NCI-H1048 (cell line): Measurements from ENCODE around the gene PTGES2.

Experiments
- DNase-seq: peaks from one replicate; lab custom pipeline; 2025; lab: John Stamatoyannopoulos, UW

PTGES2 gene

DNA sequence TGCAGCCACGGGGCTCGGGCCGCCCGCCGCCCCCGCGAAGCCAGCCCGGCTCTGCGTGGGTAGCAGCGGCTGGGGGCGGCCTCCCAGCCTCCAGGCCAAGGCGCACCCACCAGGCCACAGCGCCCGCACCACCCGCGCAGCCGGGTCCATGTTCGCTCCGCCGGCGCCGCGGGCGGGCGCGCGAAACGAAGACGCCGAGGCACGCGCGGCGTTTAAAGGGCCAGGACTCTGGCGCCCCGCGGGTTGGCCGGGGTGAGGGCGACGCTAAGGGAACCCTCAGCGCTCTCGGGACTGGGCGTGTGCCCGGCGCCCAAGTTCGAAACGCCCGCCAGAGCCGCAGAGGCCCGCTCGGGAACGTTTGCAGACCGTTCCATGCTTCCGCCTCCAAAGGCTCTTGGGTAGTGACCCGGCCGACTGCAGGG, at the start of gene PTGES2:
TSS of gene PTGES2 (minus strand) at position 162 of the 422 bp plus-strand sequence. CDS start at position 150, 12 bp downstream.
- DNase-seq: peak; percentile 67

DNA sequence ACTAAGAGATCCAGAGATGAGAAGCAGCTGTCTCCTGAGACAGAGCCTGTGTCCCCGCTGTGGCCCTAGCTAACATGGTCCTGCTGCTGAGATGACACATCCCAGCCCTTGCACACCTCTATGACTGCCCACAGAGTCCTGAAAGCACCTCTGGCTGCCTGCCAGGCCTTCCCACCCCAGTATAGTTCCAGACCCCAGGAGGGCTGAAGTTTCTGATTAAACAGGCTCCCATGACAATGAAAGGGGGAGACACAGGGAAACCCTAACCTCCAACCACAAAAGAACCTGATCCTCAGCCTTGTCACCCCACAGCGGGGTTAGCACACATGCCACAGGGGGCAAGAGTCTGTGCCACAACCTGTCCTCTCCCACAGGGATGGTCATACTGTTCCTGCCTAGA, 48.2 kb upstream of the PTGES2 start:
- no peak for DNase-seq

DNA sequence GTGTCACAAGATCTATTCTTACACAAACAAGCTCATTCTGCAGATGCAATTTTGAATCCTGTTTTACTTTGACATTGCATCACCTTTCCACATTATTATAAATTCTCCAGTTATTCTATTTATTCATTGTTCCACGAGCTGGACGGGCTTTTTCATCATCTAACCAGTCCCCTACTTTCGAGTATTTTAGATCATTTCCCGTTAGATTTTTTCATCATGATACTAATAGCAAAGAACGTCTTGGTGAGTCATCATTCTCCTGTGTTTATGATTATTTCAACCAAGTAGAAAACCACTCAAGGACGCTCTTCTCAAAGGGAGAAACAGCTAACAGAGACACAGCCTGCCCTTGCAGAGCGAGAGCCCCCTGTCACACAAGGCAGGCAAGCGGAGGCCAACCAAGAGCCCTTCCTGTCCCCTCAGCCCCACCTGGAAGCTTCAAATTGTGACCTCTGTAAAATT, 47.6 kb upstream of the PTGES2 start:
- DNase-seq: no peak

DNA sequence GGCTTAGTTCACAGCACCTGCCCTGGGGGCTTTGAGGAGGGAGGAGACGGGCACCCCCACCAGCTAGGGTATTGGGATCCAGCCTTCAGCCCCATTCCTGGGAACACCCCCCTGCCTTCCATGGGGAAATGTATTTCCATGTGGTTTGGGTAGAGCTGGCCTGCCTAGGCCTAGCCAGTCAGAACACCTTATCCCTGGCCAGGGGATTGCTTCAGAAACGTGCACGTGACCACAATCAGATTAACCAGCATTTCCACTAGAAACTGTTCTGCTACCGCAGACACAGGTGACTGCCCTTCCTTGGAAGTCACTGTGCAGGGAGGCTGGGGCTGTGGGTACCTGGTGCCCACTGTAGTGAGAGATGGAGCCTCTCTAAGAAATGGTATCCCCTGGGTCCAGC, 46.5 kb upstream of the PTGES2 start:
- DNase-seq: no peak

- DNase-seq: no peak
Measured at GRCh38 chr9:128169925-128170324, 42.4 kb upstream of the PTGES2 start.

DNA sequence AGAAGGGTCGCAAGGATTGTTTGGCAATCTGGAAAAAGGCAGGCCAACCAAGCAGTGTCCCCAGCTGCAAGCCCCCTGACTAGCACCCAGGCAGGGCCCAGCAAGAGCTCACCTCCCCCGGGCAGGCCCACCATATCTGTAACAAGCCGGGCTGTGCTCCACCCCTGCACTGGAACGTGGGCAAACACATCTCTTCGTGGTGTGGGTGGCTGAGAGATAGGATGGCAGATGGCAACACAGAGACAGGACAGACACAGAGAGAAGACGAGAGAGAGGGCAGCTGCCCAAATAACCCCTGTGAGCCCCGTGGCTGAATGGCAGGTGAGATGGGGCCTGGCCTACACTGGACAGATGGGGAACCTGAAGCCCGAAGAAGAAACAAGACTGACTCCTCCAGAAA, 42.0 kb upstream of the PTGES2 start:
- no peak for DNase-seq

GRCh38 chr9:128168731-128169308, 41.3 kb upstream of the PTGES2 start:
- DNase-seq: no peak

DNA sequence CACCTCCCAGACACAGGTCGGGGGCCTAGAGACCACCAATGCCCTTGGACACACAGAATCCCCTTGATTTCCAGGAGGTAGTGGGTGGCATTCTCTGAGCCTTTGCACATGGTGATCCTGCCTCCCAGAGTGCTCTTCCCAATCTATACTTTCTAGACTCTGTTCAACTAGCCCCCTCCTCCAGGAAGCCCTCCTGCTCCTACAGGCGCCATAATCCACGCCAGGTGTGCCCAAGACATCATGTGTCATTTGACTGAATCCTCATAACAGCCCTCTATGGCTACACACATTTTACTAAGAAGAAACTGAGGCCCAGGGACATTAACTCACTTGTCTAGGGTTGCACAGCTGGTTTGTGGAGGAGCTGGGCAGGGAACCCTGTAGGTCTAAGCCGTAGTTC, 39.7 kb upstream of the PTGES2 start:
- DNase-seq: no peak

- no peak for DNase-seq
Measured at GRCh38 chr9:128166169-128166568, 38.6 kb upstream of the PTGES2 start.

DNA sequence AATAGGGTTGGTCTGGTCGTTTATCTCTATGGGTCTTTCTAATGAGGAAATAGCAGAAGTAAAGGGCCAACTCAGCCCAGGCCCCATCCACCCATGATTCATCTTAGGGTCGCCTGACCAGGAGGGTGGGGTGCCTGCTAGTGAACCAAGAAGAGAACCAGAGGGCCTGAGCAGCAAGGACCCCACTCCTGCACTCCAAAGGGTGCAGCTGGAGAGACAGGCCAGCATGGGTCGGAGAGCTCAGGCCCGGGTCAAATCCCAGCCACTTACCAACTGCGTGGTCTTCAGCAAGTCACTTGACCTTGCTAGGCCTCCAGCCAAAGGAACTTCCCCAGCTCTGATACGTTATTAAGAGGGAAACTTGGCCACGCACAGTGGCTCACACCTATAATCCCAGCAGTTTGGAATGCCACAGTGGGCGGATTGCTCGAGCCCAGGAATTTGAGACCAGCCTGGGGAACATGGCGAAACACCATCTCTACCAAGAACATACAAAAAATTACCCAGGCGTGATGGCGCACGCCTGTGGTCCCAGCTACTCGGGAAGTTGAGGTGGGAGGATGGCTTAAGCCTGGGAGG, 36.9 kb upstream of the PTGES2 start:
- DNase-seq: no peak

- no peak for DNase-seq
Measured at GRCh38 chr9:128163523-128164306, 36.2 kb upstream of the PTGES2 start.

GRCh38 chr9:128163027-128163515, 35.5 kb upstream of the PTGES2 start:
- no peak for DNase-seq

DNA sequence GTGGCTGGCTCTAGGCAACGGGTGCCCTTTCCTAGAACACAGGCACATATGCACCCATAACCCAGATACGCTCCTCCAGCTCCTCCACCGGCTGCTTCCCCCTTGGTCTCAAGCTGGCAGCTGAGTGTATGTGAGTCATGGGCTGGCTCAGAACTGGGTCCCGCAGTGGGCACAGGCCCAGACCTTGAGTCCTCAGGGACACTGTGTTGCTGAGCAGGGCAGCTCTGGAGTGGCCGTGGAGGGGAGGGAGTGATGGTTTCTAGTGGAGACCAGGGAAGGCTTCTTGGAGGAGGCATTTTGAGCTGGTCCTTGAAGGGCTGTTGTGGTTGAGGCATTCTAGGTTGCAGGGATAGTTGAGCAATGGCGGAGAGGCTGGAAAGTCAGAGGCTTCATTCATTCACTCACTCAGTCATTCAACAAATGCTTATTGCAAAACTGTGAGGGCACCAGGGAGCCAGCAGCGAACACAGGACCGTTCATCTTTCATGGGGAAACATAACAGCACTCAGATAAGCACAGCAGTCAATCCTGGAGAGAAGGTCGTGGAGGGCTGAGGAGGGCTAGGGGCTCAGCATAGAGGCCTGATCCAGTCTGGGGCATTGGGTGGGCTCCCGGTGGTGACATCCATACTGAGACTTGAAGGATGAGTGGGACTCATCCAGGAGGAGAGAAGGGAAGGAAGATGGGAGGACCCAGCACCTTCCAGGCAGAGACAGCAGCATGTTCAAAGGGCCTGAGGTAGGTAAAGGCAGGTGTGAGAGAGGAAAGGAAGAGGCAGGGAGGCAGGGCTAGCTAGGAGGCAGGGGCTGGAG, 34.9 kb upstream of the PTGES2 start:
- DNase-seq: no peak

DNA sequence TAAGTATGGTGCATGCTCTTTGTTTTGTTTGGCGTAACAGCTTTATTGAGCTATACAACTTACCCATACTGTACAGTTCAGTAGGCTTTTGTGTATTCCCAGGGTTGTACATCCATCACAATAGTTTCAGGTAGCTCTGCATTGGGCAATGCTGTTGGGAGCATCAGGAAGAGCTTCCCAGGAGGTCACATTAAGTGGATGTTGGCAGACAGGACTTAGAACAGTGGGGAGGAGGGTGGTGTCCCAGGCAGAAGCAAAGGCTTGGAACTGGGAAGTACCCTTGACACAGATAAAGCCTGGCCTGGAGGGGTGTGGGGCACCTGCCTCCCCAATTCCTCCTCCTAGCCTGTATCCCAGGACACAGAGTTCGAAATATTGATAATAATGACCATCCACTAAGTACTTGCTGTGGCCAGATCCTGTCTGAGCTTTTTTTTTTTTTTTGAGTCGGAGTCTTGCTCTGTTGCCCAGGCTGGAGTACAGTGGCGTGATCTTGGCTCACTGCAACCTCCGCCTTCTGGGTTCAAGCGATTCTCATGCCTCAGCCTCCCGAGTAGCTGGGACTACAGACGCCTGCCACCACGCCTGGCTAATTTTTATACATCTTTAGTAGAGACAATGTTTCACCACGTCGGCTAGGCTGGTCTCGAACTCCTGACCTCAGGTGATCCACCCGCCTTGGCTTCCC, 33.8 kb upstream of the PTGES2 start:
- DNase-seq: no peak

- DNase-seq: no peak
Measured at GRCh38 chr9:128160603-128160987, 33.1 kb upstream of the PTGES2 start.

- DNase-seq: peak; percentile 80
Measured at GRCh38 chr9:128159784-128160602, 32.5 kb upstream of the PTGES2 start, which contains the start of gene BBLN. Gene BBLN (plus strand): TSS chr9:128160265. CDS start chr9:128160408, 143 bp downstream.

- DNase-seq: no peak
Measured at GRCh38 chr9:128159522-128159783, 31.9 kb upstream of the PTGES2 start.

- DNase-seq: no peak
Measured at GRCh38 chr9:128155736-128156500, 28.4 kb upstream of the PTGES2 start.

- DNase-seq: no peak
Measured at GRCh38 chr9:128153947-128154695, 26.6 kb upstream of the PTGES2 start.
